HL-60 (cell line): ENCODE results near the gene STAC3.

ENCODE experiments used
- DNase-seq, 2 experiments: peaks; one replicate each; pipeline ENCODE4 v3.0.0-alpha.2; 2010 to 2020; ENCODE audit warnings: low read depth in 1 of 2, low spot score in 1 of 2
- H3K27ac ChIP-seq: fragments of 250-450 bp; sonication (Bioruptor Pico); replicated peaks from 2 replicates; pipeline ENCODE4 v1.5.1; 2020; ENCODE audit warnings: mild to moderate bottlenecking, moderate library complexity
- H3K27me3 ChIP-seq: fragments of 250-450 bp; sonication (Bioruptor Pico); 2 replicates; pipeline ENCODE4 v1.5.1; 2021; ENCODE audit warnings: mild to moderate bottlenecking, moderate library complexity; ENCODE audit not compliant: insufficient read depth, poor library complexity, severe bottlenecking
- H3K4me3 ChIP-seq: replicated peaks from 2 replicates; pipeline ENCODE4 v1.5.1; 2011; ENCODE audit warnings: mild to moderate bottlenecking, control low read depth, low read length; ENCODE audit not compliant: insufficient read depth
- GABPA ChIP-seq: IDR thresholded peaks from 2 replicates; pipeline ENCODE4 v1.6.1; 2012; ENCODE audit warnings: low read depth
- POLR2AphosphoS5 ChIP-seq: IDR thresholded peaks from 2 replicates; pipeline ENCODE4 v1.6.1; 2012; ENCODE audit warnings: low read depth
- SPI1 ChIP-seq: IDR thresholded peaks from 2 replicates; pipeline ENCODE4 v1.6.1; 2012; ENCODE audit warnings: low read depth, mild to moderate bottlenecking, borderline replicate concordance
- TF ChIP-seq, protein P1 (sequence below): IDR thresholded peaks from one replicate; pipeline ENCODE4 v1.5.1; 2011; ENCODE audit warnings: low read length, control low read depth, inconsistent platforms; ENCODE audit not compliant: insufficient read depth
- TF ChIP-seq, protein P2 (sequence below): IDR thresholded peaks from 2 replicates; pipeline ENCODE4 v1.6.1; 2012; ENCODE audit warnings: low read depth; ENCODE audit not compliant: insufficient replicate concordance

The STAC3 gene

GRCh38 chr12:57233357-57234232, 17.4 kb downstream of the STAC3 start:
- Histone ChIP-seq H3K4me3 (no peak overlapping the region), H3K27ac (no peak overlapping the region), H3K27me3 (no peaks in the 10 kb centered on the region)
- TF ChIP-seq, protein P1, sequence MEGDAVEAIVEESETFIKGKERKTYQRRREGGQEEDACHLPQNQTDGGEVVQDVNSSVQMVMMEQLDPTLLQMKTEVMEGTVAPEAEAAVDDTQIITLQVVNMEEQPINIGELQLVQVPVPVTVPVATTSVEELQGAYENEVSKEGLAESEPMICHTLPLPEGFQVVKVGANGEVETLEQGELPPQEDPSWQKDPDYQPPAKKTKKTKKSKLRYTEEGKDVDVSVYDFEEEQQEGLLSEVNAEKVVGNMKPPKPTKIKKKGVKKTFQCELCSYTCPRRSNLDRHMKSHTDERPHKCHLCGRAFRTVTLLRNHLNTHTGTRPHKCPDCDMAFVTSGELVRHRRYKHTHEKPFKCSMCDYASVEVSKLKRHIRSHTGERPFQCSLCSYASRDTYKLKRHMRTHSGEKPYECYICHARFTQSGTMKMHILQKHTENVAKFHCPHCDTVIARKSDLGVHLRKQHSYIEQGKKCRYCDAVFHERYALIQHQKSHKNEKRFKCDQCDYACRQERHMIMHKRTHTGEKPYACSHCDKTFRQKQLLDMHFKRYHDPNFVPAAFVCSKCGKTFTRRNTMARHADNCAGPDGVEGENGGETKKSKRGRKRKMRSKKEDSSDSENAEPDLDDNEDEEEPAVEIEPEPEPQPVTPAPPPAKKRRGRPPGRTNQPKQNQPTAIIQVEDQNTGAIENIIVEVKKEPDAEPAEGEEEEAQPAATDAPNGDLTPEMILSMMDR: no peak
- TF ChIP-seq, protein P2, sequence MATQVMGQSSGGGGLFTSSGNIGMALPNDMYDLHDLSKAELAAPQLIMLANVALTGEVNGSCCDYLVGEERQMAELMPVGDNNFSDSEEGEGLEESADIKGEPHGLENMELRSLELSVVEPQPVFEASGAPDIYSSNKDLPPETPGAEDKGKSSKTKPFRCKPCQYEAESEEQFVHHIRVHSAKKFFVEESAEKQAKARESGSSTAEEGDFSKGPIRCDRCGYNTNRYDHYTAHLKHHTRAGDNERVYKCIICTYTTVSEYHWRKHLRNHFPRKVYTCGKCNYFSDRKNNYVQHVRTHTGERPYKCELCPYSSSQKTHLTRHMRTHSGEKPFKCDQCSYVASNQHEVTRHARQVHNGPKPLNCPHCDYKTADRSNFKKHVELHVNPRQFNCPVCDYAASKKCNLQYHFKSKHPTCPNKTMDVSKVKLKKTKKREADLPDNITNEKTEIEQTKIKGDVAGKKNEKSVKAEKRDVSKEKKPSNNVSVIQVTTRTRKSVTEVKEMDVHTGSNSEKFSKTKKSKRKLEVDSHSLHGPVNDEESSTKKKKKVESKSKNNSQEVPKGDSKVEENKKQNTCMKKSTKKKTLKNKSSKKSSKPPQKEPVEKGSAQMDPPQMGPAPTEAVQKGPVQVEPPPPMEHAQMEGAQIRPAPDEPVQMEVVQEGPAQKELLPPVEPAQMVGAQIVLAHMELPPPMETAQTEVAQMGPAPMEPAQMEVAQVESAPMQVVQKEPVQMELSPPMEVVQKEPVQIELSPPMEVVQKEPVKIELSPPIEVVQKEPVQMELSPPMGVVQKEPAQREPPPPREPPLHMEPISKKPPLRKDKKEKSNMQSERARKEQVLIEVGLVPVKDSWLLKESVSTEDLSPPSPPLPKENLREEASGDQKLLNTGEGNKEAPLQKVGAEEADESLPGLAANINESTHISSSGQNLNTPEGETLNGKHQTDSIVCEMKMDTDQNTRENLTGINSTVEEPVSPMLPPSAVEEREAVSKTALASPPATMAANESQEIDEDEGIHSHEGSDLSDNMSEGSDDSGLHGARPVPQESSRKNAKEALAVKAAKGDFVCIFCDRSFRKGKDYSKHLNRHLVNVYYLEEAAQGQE: no peak
- TF ChIP-seq GABPA (no peak), SPI1 (no peak), POLR2AphosphoS5 (no peak)
- DNase-seq: no peak

- no peak overlapping the region for H3K4me3 ChIP-seq
- no peak for TF ChIP-seq GABPA
- TF ChIP-seq POLR2AphosphoS5: no peak
- TF ChIP-seq, protein P1: no peak
- TF ChIP-seq, protein P2: no peak
Measured at GRCh38 chr12:57232156-57232756, 18.7 kb downstream of the STAC3 start.

GRCh38 chr12:57231276-57232021, 19.5 kb downstream of the STAC3 start:
- TF ChIP-seq GABPA (no peak), SPI1 (no peak), POLR2AphosphoS5 (no peak)
- TF ChIP-seq, protein P2: no peak
- TF ChIP-seq, protein P1: no peak
- DNase-seq: no peak
- peaks cover 8% of the 10 kb centered on the region for H3K27me3 ChIP-seq
- no peak overlapping the region for H3K27ac ChIP-seq
- peak overlapping the region; percentile 75; the same call in 1 of the 2 replicates for H3K4me3 ChIP-seq

More at GRCh38 chr12:57232156-57232756, 18.7 kb downstream of the STAC3 start:
- Histone ChIP-seq H3K27me3 (peaks cover 3% of the 10 kb centered on the region), H3K27ac (no peak overlapping the region)
- no peak for DNase-seq
